ENCODE measurements around the gene ATP8B4. TPM values are rescaled to one million over a fixed set of nuclear protein-coding genes. Genes with fewer than 3 reads are reported as not detected.

ATP8B4 gene
- total RNA-seq, 1 donor from 2014 or later: 9.8 TPM

DNA sequence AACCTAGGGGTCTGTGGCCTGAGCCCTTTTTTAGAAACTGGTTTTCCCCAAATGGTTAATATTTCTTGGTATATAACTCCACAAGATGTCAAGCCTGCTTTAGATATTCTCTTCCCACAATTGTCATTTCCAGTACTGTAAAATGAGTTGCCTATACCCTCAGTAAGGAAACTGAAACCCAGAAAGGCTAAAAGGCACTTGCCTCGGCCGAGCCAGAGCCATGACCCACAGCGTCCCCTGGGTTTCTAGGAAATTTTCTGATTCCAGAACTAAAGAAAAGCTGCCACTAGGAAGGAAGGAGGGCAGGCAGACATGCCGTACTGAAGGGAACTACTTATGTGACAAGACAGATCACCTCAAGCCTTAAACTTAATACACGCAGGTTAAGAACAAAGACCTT is 59.1 kb downstream of the ATP8B4 start:
- no peak for DNase-seq (ENCODE audit: extremely low spot score in 2 of 2)
- H3K9me3 ChIP-seq: no peaks in the 10 kb centered on the region
- no peak for TF ChIP-seq POLR2A (IDR thresholded peaks at IDR 0.05)
- TF ChIP-seq, protein P1, sequence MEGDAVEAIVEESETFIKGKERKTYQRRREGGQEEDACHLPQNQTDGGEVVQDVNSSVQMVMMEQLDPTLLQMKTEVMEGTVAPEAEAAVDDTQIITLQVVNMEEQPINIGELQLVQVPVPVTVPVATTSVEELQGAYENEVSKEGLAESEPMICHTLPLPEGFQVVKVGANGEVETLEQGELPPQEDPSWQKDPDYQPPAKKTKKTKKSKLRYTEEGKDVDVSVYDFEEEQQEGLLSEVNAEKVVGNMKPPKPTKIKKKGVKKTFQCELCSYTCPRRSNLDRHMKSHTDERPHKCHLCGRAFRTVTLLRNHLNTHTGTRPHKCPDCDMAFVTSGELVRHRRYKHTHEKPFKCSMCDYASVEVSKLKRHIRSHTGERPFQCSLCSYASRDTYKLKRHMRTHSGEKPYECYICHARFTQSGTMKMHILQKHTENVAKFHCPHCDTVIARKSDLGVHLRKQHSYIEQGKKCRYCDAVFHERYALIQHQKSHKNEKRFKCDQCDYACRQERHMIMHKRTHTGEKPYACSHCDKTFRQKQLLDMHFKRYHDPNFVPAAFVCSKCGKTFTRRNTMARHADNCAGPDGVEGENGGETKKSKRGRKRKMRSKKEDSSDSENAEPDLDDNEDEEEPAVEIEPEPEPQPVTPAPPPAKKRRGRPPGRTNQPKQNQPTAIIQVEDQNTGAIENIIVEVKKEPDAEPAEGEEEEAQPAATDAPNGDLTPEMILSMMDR (IDR thresholded peaks at IDR 0.05): no peak
- TF ChIP-seq POLR2AphosphoS5 (IDR thresholded peaks at IDR 0.05; ENCODE audit: insufficient read depth in 1 of 2, low read depth in 1 of 2): no peak
- H3K27me3 ChIP-seq: no peaks in the 10 kb centered on the region
- no peak overlapping the region for H3K27ac ChIP-seq
- intact Hi-C loops (cut with DNase I): loop anchor here (10.0 kb wide), 2 partner anchors 155 to 635 kb away; partner anchors contain the start of gene FGF7
- no peak overlapping the region for H3K4me3 ChIP-seq
- H3K36me3 ChIP-seq: no peaks in the 10 kb centered on the region
- peaks cover 6% of the 10 kb centered on the region for H3K4me1 ChIP-seq

DNA sequence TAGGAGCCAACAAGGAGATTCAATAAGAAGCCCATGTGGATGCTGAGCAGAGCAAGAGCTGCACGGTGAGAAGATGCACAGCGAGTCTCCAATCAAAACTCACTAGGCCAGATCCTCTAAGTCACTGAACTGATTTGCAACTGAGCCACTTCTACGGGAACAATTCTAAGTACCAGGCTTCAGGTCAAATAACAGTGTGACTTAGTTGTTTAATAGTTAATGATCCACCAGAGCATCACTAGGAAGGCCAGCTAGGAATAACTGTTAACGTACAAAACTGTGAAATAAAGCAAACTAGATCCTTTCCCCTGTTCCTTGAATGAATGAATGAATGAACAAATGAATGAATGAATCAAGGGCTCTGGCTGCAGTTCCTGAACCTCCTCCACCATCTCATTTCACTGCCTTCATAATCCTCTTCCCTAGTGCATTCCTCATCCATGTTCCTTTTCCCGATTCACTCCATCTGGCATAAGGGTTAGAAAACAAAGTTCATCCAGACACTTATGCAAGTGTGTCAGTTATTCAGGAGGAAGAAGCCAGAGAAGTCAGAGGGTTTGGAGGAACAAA is 59.7 kb downstream of the ATP8B4 start:
- Histone ChIP-seq H3K36me3 (no peaks in the 10 kb centered on the region), H3K27me3 (no peaks in the 10 kb centered on the region), H3K4me1 (peaks cover 6% of the 10 kb centered on the region), H3K27ac (no peak overlapping the region), H3K4me3 (no peak overlapping the region), H3K9me3 (no peaks in the 10 kb centered on the region)
- no peak for DNase-seq (ENCODE audit: extremely low spot score in 2 of 2)
- TF ChIP-seq, protein P1 (IDR thresholded peaks at IDR 0.05): no peak
- no peak for TF ChIP-seq POLR2AphosphoS5 (IDR thresholded peaks at IDR 0.05; ENCODE audit: insufficient read depth in 1 of 2, low read depth in 1 of 2)
- intact Hi-C loops (cut with DNase I): loop anchor here (10.0 kb wide), 2 partner anchors 154 to 634 kb away; partner anchors contain the start of gene FGF7

DNA sequence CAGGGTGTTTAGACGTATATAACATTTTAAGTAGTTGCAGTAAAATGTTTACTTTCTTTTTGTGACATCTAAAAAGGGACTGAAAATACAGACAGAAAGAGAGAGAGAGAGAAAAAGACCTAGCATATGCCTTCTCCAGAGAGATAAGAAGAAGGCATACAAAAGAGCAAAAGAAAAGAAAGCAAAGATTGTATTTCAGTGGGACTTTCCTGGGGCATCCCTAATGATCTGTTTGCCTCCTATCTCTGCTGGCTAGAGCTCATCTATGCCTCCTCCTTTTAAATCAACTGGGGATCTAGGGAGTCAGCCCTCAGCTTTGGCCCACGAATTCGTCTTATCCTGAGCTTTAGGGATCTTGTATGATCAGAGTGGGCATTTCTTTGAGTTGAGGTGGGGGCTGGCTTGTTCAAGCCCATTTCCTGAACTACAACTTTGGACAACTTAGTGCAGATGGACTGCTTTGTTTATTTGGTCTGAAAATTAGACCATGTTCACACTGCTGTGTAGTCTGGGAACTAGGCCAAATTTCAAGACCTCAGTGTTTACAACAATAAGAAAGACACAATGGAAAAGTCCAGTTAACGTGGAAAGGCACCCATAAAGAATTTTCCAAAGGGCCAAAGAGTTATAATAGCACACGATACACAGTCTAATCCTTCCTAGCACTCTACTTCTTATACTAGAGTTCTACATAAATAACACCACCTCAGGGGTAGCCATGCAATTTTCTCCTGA is 61.0 kb downstream of the ATP8B4 start:
- Histone ChIP-seq H3K27ac (no peak overlapping the region), H3K27me3 (no peaks in the 10 kb centered on the region), H3K4me1 (peaks cover 6% of the 10 kb centered on the region), H3K9me3 (no peaks in the 10 kb centered on the region), H3K4me3 (no peak overlapping the region), H3K36me3 (no peaks in the 10 kb centered on the region)
- no peak for DNase-seq (ENCODE audit: extremely low spot score in 2 of 2)
- TF ChIP-seq POLR2A (IDR thresholded peaks at IDR 0.05): no peak
- TF ChIP-seq POLR2AphosphoS5 (IDR thresholded peaks at IDR 0.05; ENCODE audit: insufficient read depth in 1 of 2, low read depth in 1 of 2): no peak
- TF ChIP-seq, protein P1 (IDR thresholded peaks at IDR 0.05): no peak
- intact Hi-C loops (cut with DNase I): loop anchor here (10.0 kb wide), 2 partner anchors 153 to 633 kb away; partner anchors contain the start of gene FGF7

DNA sequence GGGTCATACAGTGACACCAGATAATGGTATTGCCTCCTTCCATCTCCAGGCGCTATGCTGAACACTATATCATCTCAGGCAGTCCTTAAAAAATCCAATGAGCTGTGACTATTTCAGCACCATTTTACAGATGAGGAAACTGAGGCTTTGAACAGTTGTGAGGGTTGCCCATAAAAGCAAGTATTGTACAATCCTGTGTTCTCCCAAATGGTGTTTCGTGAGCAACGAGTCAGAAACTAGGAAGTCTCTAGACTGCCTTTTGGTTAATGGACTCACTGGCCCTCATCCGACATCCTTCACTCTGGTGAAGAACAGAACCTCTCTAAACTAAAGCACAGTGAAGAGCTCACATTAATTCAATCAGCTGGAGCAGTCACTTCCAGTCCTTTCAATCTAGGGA is 61.8 kb downstream of the ATP8B4 start:
- no peaks in the 10 kb centered on the region for H3K9me3 ChIP-seq
- no peak overlapping the region for H3K4me3 ChIP-seq
- no peak overlapping the region for H3K27ac ChIP-seq
- peaks cover 6% of the 10 kb centered on the region for H3K4me1 ChIP-seq
- no peak for DNase-seq (ENCODE audit: extremely low spot score in 2 of 2)
- H3K27me3 ChIP-seq: no peaks in the 10 kb centered on the region
- TF ChIP-seq, protein P1 (IDR thresholded peaks at IDR 0.05): no peak
- TF ChIP-seq POLR2AphosphoS5 (IDR thresholded peaks at IDR 0.05; ENCODE audit: insufficient read depth in 1 of 2, low read depth in 1 of 2): no peak
- TF ChIP-seq POLR2A (IDR thresholded peaks at IDR 0.05): no peak
- intact Hi-C loops (cut with DNase I): loop anchor here (10.0 kb wide), 2 partner anchors 152 to 632 kb away; partner anchors contain the start of gene FGF7
- H3K36me3 ChIP-seq: no peaks in the 10 kb centered on the region

DNA sequence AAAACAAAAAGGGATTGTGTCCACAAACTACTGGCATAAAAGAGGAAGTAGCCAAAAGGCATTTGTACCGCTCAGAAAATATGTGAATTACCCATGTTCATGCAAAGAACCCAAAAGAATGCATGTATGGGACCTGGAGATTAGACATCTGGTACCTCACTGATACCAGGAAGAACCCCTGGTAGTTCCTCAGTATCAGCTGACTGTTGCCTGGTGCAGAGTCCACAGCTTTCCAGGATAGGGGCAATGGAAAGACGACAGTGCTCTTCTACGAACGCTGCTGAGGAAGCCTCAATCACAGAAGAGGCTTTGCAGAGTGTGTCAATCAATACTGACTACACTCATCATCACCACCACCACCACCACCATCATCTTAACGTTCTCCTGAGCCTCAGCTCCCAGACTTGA is 63.3 kb downstream of the ATP8B4 start:
- intact Hi-C loops (cut with DNase I): loop anchor here (10.0 kb wide), 2 partner anchors 151 to 631 kb away; partner anchors contain the start of gene FGF7
- DNase-seq (ENCODE audit: extremely low spot score in 2 of 2): no peak
- Histone ChIP-seq H3K27ac (peak overlapping the region; percentile 48), H3K9me3 (no peaks in the 10 kb centered on the region), H3K27me3 (no peaks in the 10 kb centered on the region), H3K4me1 (peaks cover 6% of the 10 kb centered on the region), H3K4me3 (no peak overlapping the region), H3K36me3 (no peaks in the 10 kb centered on the region)
- no peak for TF ChIP-seq POLR2A (IDR thresholded peaks at IDR 0.05)
- TF ChIP-seq, protein P1 (IDR thresholded peaks at IDR 0.05): no peak
